Right lobe of liver (tissue), 6 donors: ENCODE results near the gene SCAMP4. TPM values are rescaled to one million over a fixed set of nuclear protein-coding genes. Genes with fewer than 3 reads are reported as not detected.

Source experiments
- ATAC-seq, 4 donors: fragments of 200-7000 bp; cut with Tn5 transposase; one replicate each; pipeline ENCODE4 v1.9.1; 2020; ENCODE audit warnings: mild to moderate bottlenecking in 4 of 4, moderate library complexity in 4 of 4
- DNase-seq, 3 donors: peaks; one replicate each; pipeline ENCODE4 v3.0.0-alpha.2; 2020
- H3K27ac ChIP-seq, 3 donors: fragments of 200-600 bp; one replicate each; pipeline ENCODE4 v1.8.0; 2022
- H3K27me3 ChIP-seq, 2 donors: fragments of 200-600 bp; one replicate each; pipeline ENCODE4 v1.8.0; 2022
- H3K36me3 ChIP-seq, 4 donors: fragments of 200-600 bp; sonication (generic) in 1 of 4; one replicate each; pipeline versions ENCODE4 v1.5.1 to v1.8.0; 2017 to 2022; ENCODE audit warnings: control low read depth in 1 of 4
- H3K4me1 ChIP-seq, 4 donors: fragments of 200-600 bp; sonication (generic) in 1 of 4; one replicate each; pipeline versions ENCODE4 v1.5.1 to v1.8.0; 2017 to 2022; ENCODE audit warnings: control low read depth in 1 of 4
- H3K4me3 ChIP-seq, 3 donors: fragments of 200-600 bp; one replicate each; pipeline ENCODE4 v1.8.0; 2022
- H3K9me3 ChIP-seq, 4 donors: fragments of 200-600 bp; sonication (generic) in 1 of 4; one replicate each; pipeline versions ENCODE4 v1.5.1 to v1.8.0; 2017 to 2022; ENCODE audit warnings: control low read depth in 1 of 4
- CTCF ChIP-seq, 4 donors: fragments of 200-600 bp in 3 of 4; fragments of 450-650 bp in 1 of 4; IDR thresholded peaks; one replicate each; pipeline versions ENCODE4 v1.5.1 to v1.8.0; 2016 to 2022; ENCODE audit warnings: antibody characterized with exemption in 4 of 4, mild to moderate bottlenecking in 2 of 4
- POLR2A ChIP-seq: fragments of 450-650 bp; IDR thresholded peaks from one replicate; pipeline ENCODE4 v1.6.1; 2017; ENCODE audit warnings: antibody characterized with exemption, mild to moderate bottlenecking
- WGBS: methylation state at CpG from one replicate; pipeline ENCODE4 v1.1.6; 2018; ENCODE audit warnings: low coverage, low lambda C conversion rate; ENCODE audit not compliant: insufficient coverage; ENCODE audit errors: missing lambda C conversion rate; 5-methylcytosine and 5-hydroxymethylcytosine counted together
- intact Hi-C, 2 donors: fragments of 100-400 bp; cut with DNase I; formaldehyde crosslinking; loops; one replicate each; pipeline versions ENCODE4 v1.11.2 to v1.14.1; 2022
- total RNA-seq, 6 experiments: library from RNA; depleted of rRNA in 2 of 6; stranded (reverse); fragments of >200 nt in 2 of 6; fragmentation: NEBNext Ultra II Directional in 3 of 6; extraction: Animal tissue kit (Norgen Biotek cat#: 25700) in 3 of 6; gene quantifications; one replicate each; pipeline versions ENCODE4 v1.1.0 to v1.2.4, GENCODE V29; 2016 to 2023
- donor health status: DM: no; HTN: yes; CAD: no.
- donor health status: DM: no; HTN: no; CAD: no.
- donor health status: DM: no; HTN: no; CAD: no.
- donor health status: DM: no; HTN: yes; CAD: no.
- donor health status: DM: no; HTN: yes; CAD: no.

SCAMP4 gene
- total RNA-seq, 6 experiments from 2014 or later = 22.1 to 60.6 (median 24.4) TPM

GRCh38 chr19:1860821-1861598 is 44.2 kb upstream of the SCAMP4 start:
- Histone ChIP-seq H3K4me1 (peaks cover 0 to 46% (median 21%) of the 10 kb centered on the region in 4 donors), H3K27me3 (no peaks in the 10 kb centered on the region), H3K36me3 (no peaks in the 10 kb centered on the region), H3K27ac (peak overlapping the region in 1 of 3 donors; percentile 31), H3K4me3 (peak overlapping the region in 1 of 3 donors; percentile 70), H3K9me3 (no peaks in the 10 kb centered on the region)
- intact Hi-C loops = no loop called here
- TF ChIP-seq CTCF (IDR thresholded peaks at IDR 0.05) (no peak), POLR2A (no peak)
- 48% methylated on average over 8 of the region's 28 CpGs for WGBS
- DNase-seq (peak; percentile 41 to 65 (median 63)), ATAC-seq (no peak)

DNA sequence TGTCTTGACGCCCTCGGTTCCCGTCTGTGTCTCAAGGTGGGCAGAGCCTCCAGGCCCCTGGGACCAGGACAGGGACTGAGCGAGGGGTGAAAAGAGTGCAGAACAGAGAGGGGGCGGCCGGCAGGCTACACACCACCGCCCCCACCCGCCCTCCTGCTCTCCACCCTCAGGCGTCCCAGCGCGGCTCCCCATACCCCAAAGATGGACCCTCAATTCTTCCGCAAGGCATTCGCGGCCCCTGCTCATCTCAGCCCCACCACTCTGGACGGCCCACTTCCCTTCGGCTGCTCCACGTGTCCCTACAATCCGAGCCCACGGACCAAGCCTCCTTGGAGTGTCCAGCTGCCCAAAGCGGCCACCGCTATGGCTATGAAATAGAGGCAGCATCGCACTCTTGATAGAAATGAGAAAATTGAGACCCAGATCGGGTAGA is 43.6 kb upstream of the SCAMP4 start:
- Histone ChIP-seq H3K27ac (peak overlapping the region in 1 of 3 donors; percentile 29), H3K4me3 (peak overlapping the region; percentile 70 to 88 (median 74)), H3K27me3 (no peaks in the 10 kb centered on the region), H3K36me3 (no peaks in the 10 kb centered on the region), H3K4me1 (peaks cover 0 to 46% (median 22%) of the 10 kb centered on the region in 4 donors), H3K9me3 (no peaks in the 10 kb centered on the region)
- DNase-seq (peak in 1 of 3 donors; percentile 37), ATAC-seq (no peak)
- TF ChIP-seq CTCF (IDR thresholded peaks at IDR 0.05) (no peak), POLR2A (no peak)
- intact Hi-C loops = no loop called here
- 24% methylated on average over 11 of the region's 23 CpGs for WGBS

GRCh38 chr19:1862068-1862423 is 43.2 kb upstream of the SCAMP4 start:
- peak overlapping the region; percentile 70 to 88 (median 74) for H3K4me3 ChIP-seq
- no peak for ATAC-seq
- TF ChIP-seq POLR2A (no peak), CTCF (IDR thresholded peaks at IDR 0.05) (no peak)
- no peak for DNase-seq
- intact Hi-C loops = no loop called here
- WGBS = 0% methylated on average over 2 of the region's 21 CpGs
- H3K36me3 ChIP-seq = no peaks in the 10 kb centered on the region
- H3K27ac ChIP-seq = peak overlapping the region in 1 of 3 donors; percentile 29
- H3K9me3 ChIP-seq = no peaks in the 10 kb centered on the region
- peaks cover 0 to 48% (median 22%) of the 10 kb centered on the region in 4 donors for H3K4me1 ChIP-seq
- H3K27me3 ChIP-seq = no peaks in the 10 kb centered on the region

DNA sequence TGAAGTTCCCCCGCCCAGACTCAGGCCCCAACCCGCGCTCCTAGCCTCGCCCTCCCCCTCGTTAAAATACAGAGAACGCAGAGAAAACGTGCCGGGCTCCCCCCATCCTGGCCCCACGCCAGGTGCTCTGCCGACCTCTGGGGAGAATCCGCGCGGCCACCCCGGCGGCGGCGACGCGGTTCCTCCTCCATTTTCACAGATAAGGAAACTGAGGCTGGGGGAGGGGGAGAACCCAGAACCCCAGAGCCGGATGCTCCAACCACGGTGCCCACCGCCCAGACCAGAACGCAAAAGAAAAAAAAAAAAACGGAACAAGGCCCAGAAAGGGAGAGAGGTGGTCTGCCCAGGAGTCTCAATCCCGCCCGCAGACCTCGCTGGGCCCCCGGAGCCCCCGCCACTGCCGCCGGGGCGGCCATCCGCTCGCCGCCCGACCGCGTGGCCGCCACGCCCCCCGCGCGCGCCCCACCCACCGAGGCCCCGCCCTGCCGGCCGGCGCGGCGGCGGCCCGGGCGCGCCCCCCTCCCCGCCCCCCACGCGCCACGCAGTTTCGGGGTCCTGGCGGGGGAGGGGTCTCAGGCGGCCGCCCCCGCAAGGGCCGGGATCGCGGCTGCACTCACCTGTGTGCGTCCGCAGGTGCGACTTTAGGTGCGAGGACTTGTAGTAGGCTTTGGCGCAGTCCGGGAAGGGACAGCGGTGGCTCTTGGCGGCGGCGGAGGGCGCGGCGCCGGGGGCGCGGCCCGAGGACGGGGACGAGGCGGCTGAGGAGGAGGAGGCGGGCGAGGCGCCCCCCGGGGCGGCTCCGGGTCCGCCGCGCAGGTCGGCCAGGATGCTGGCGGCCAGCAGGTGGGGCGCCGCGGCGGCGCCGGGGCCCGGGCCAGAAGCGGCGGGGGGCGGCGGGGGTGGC is 42.5 kb upstream of the SCAMP4 start:
- DNase-seq = peak; percentile 62 to 72 (median 68)

More for the DNA sequence above, 42.5 kb upstream of the SCAMP4 start:
- Histone ChIP-seq H3K36me3 (no peaks in the 10 kb centered on the region), H3K4me3 (peak overlapping the region; percentile 70 to 88 (median 74)), H3K9me3 (no peaks in the 10 kb centered on the region), H3K27ac (peak overlapping the region in 1 of 3 donors; percentile 49), H3K4me1 (peaks cover 0 to 45% (median 21%) of the 10 kb centered on the region in 4 donors), H3K27me3 (no peaks in the 10 kb centered on the region)
- no peak for TF ChIP-seq POLR2A
- peak in 1 of 4 donors; percentile 6 for TF ChIP-seq CTCF (IDR thresholded peaks at IDR 0.05)
- intact Hi-C loops = no loop called here
- WGBS = 2% methylated on average over 21 of the region's 109 CpGs
- no peak for ATAC-seq
